ENCODE data around the gene PIK3R1.
"Not testable (repeated sequence)": the region's sequence is repeated elsewhere in the genome, so short reads cannot be mapped to it uniquely, and the experiment has no call there.

Gene PIK3R1

DNA sequence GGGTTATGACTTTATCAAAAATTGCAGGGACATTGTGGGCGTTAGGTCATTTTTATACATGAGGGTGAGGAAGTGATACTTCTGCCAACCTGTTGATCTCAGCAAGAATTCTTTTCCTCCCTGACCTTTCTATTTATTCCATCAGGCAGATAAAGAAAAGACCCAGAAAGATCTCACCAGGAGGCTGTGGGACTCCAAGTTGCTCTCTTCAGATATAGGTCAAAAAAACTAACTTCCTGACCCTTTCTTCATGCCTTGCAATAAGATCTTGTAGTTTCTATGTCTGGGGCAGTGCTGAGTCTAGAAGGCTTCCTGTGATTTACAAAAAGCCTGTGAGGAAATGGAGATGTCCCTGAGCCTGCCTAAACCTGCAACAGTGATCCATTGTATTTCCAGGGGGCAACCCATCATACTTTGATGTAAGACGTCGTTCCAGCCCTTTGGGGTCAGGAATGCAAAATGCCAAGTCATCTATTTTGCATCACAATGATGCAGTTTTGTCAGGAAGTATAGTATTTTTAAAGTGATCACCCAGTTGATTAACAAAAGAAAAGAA is 22.0 kb upstream of the PIK3R1 start:
- DNase-seq, result peak; percentile 44 to 70 (median 63)

DNA sequence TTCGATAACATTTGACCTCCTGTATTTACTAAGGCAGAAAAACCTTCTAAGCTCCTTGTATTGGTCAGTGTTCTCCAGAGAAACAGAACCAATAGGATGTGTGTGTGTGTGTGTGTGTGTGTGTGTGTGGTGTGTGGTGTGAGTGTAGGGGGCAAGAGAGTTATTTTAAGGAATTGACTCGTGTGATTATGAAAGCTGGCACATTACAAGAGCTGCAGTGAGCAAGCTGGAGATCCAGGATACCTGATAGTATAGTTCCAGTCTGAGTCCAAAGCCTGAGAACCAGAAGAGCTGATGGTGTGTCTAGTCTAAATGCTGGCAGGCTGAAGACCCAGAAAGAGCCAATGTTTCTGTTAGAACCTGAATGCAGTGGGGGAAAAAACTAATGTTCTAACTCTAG is 21.2 kb upstream of the PIK3R1 start:
- DNase-seq, result peak in 2 of 3 donors; percentile 9 to 32

DNA sequence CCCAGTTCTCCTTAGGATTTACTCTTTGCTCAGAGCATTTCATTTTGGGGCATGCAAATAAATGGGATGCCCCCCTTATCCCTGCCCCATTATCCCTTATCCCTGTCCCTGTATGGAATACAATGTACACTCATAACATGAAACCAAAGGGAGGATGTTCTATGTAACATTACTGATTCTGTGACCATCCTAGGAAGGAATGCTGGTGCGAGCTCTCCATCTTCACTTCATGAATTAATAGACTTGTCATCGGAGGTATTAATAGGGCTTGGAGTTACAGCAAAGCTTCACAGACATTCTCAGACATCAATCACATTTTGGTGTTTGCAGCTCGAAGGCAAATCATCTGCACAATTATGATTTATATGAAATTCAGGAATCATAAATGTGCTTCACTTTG is 20.4 kb upstream of the PIK3R1 start:
- no peak for DNase-seq

DNA sequence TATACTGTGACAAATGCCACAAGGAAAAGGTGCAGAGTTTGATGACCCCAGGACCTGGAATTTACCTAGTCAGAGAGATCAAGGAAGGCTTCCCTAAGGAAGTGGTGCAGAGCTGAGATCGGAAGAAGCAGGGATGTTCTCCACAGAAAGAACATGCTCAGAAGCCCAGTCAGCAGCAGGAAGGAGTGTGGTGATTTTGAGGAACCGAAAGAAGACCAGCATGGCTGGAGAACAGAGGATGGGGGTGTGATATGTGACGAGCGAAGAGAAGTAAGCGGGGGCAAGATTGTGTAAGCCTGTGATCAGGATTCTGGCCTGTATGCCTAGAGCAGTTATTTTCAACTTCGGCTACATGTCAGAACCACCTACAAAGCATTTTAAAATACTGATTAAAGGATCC is 18.7 kb upstream of the PIK3R1 start:
- peak; percentile 87 to 93 (median 92) for DNase-seq

DNA sequence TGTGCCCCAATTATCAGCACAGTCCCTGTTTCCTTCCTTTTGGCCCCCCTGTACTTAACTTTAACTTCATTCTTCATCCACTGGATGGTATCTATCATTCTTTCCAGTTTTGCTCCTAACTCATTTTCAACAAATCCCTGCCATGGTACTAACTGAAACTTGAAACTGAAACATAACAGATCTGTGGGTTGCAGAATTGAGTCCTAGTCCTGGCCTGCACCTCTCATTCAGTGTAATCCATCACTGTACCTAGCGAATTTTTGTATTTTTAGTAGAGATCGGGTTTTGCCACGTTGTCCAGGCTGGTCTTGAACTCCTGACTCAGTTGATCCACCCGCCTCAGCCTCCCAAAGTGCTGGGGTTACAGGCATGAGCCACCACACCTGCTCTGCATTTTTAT is 15.3 kb upstream of the PIK3R1 start:
- DNase-seq, result no peak

DNA sequence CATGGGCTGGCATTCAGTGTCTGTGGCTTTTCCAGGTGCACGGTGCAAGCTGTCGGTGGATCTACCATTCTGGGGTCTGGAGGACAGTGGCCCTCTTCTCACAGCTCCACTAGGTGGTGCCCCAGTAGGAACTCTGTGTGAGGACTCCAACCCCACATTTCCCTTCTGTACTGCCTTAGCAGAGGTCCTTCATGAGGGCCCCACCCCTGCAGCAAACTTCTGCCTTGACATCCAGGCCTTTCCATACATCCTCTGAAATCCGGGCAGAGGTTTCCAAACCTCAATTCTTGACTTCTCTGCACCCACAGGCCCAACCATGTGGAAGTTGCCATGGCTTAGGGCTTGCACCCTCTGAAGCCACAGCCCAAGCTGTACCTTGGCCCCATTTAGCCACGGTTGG is 4.9 kb upstream of the PIK3R1 start:
- not testable (repeated sequence) for DNase-seq

DNA sequence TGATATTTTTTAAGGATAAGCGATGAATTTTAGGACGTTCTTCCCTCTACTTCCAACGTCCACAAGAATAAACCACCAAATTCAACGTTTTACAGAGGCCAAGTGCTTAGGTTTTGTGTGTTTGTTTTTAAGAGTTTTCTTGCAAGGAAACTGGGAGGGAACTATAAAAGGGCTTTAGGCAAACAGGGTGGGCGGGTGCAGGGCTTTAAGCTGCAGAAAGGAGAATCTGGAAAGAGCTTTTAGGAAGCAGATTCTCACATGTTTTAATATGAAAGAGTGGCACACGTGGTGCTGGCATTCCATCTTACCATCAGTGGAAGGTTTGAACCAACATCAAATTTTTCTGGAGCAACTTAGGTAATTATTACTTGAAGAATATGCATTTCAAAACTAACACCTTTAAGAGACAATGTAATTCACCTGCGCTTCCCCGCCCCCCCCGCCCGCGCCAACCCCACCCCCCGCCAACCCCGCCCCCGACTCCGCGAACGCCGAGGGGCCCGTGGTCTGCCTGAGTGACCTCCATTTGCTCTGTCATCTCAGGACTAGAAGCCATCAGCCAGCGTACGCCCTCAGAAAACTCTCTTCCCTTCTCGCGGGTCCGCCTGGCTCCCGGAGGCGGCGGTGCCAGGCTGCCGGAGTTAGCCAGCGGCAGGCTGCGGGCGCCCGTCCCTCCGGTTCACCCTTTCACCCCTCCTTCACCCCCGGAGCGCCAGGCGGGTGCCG is 911 bp upstream of the PIK3R1 start:
- DNase-seq, result peak; percentile 29 to 39 (median 33)

DNA sequence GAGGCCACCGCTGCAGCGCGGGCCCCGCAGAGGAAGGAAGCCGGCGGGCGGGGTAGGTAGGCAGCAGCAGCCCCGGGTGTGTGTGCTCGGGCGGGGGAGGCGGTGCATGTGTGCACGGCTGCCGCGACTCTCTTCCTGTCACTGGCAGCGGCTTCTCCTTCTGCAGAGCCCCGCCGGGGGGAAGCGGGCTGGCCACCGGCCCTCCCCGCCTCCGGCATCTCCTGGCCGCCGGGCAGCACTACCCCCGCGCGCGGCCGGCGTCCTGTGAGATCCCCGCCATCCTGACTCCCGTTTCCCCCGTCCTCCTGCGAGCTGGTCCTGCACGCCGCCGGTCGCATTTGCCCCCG is 315 bp downstream of the PIK3R1 start:
- no peak for DNase-seq

DNA sequence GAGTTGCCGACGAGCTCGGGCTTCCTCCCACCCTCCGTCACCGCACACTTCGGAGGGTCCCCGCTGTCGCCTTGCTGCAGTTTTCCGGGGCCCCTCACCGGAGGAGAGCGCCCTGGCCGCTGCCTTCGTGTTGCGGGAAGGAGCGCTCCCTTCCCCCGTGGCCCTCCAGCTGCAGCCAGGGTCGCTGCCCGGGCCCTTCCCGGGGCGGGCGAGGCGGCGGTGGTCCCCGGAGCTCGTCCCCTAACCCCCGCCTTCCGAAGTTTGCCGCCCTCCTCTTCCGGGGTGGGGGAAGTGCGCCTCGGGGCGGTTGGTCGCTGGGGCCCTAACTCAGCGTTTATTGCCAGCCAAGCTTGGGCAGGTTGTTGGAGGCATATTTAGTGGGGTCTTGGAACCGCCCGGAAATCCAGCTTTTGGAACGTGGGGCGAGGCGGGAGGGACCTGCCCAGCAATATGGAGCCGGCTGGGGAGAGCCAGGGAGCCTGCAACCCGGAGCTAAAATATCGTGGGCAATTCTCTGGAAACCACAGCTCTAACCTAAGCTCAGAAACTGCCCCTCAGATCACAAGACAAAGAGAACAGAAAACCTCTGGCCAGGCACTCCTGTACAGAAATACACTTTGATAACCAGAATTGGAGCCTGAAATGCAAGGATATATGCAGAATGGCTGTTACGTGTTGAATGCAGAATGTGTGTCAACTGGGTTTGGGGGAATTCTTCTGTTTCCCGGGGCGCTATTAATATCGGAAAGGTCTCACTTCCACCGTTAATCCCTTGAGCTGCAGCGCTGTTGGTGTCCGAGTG is 890 bp downstream of the PIK3R1 start:
- peak; percentile 37 to 55 (median 42) for DNase-seq

DNA sequence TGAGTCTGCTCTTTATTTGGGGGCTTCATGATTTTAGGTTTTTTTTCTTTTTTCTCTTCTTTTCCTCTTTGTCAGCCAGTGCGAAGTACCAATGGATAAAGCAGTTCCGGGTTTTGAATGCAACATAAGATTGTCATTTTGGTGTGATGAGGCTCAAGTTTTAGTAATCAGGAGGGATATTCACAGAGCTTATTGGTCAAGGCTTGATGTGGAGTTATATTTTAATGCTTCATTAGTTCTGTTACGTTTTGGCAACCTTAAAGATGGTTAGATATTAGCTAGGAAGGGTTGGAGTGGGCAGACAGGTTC is 1.4 kb downstream of the PIK3R1 start:
- DNase-seq, result peak in 2 of 3 donors; percentile 42 to 55

DNA sequence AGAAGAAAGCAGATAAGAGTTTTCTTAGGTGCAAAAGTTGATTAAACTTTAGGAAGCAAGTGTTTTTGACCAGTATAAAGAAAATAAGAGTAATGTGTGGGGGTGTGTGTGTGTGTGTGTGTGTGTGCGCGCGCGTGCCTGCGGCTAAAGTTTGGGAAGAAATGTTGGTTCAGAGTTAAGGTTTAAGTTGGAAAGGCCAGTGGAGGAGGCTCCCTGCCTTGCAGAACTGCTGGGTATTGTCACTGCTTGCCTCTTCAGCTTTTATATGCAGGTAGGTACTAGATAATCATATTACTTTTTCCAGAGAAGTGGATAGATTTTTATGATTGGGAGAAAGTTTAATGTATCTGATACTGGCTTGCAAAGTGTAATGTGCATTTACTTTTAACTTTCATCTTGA is 2.0 kb downstream of the PIK3R1 start:
- DNase-seq, result peak in 1 of 3 donors; percentile 38

DNA sequence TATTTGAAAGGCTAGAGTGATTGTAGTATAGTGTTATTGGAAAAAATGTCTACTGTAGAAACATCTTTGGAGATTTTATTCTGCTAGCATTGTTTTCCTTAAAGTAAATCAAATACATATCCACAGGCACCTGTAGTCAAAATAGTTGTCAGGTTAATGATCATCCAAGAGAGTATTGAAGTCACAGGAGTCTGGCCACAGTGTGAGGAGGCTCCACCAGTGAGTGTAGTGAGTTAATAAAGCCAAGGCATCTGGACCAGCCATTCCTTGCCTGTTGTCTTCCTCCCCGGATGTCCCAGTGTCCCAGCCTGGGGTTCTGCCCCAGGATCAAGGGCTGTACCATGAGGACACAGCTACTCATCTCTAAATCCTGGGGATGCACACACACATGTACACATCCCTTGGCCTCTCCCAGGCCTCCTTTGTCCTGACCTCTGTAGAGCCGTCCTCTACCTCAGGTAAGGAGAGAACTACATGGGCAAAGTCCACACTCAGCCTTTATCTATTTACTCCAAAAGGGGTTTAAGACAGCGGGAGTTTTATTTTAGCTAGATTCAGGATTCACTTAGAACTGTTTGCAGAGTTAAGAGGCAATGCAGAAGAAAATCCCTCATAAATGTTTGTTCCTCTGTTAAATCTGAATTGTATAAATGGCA is 3.7 kb downstream of the PIK3R1 start:
- no peak for DNase-seq

DNA sequence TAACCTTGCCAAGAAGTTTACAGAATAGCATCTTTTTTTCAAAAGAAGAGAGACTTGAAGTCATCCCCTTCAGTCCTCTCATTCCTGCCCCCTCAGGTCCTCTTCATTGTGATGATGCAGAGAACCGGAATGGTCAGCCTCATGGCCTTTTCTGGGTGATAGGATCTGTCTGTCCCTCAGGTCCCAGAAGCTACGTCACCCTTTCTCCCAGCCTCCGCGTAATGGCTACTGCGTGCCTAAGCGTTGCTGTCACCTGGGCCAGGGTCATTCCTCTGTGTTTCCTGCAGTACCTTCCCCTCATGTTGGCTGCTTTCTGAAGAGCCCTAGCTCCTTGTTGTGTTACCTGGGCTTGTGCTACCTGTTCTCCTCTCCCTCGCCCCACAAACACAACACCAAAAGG is 4.7 kb downstream of the PIK3R1 start:
- no peak for DNase-seq

DNA sequence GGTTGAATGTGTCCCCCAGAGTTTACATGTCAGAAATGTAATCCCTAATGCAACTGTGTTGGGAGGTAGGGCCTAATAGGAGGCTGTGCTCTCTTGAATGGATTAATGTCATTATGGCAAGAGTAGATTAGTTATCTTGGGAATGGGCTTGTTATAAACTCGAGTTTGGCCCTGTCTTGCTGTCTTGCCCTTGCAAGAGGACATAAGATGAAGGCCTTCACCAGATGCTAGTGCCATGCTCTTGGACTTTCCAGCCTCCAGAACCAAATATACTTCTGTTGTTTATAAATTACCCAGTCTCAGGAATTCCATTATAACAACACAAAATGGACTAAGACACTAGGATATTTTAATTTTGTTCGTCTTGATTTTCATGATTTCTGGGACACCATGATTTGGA is 5.4 kb downstream of the PIK3R1 start:
- DNase-seq, result no peak

DNA sequence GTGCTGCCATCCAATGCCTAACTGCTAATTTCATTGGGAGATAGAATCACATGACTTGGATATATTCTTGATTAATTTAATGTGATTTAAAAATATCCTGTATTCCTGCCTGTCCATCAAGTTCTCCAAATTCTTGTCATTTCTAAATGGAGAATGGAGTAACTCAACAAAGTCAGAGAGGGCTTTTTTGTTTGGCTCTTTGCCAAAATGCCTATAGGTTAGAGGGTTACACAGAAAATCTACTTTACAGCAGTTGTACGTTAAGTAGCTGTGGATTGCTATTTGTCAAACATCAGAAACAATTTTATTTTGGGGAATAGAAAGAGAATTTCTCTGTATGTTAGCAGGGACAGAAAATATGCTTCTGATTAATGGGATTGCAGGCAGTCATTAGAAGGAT is 5.9 kb downstream of the PIK3R1 start:
- no peak for DNase-seq

DNA sequence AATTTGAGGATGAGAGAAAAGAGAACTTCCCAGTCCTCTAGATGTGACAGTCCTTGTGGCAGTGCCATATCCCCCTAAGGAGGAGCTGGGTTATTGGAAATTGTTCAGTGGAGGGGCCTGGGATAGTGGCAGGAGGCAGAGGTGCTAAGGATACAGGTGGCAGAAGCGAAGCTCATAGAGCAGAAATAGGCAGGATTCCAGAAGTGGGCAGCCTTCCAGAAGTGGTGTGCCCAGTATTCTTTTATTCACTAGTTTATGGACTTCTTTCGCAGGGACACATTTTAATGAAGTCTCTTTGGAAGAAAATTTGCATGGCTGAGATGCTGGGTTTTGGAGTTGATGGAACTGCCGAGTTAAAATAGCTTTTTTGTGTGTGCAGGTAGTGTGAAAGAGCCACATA is 6.8 kb downstream of the PIK3R1 start:
- DNase-seq, result no peak

DNA sequence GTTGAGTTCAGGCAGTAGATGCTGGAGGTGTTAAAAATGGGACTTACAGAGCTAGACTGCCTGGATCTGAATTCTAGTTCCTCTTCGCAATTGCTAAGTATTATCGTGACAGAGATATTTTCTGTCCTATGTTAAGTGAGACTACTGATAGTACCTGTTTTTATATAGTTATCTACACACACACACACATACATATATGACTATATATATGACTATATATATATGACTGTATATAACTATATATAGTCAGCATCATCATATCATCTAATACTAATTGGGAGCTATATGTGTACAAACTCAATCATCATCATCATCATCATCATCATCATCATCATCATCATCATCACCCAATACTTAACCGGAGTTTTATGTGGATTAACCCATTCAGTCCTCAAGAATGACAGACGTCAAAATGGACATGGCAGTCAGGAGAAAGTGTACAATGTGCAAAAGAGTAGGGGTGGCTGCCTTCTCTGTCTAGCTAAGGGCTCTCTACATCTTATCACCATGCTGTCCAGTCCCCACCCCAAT is 7.3 kb downstream of the PIK3R1 start:
- no peak for DNase-seq

DNA sequence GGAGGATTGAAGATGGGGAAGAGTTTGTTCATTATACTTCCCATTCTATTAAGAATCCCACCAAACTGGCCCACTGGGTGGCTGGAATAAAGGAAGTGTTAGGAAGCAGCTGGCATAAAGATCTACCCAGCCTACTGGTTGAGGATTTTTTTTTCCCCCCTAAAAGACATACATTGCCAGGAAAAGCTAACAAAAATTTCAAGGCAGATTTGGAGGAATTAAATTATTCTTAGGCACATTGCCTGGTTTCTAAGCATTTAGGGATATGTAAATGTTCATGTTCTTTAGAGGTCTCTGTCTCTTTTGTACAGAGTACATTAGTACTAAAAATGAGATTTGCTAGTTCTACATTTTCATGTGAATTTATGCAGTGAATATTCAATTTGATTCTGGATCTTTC is 8.3 kb downstream of the PIK3R1 start:
- peak in 1 of 3 donors; percentile 16 for DNase-seq

DNA sequence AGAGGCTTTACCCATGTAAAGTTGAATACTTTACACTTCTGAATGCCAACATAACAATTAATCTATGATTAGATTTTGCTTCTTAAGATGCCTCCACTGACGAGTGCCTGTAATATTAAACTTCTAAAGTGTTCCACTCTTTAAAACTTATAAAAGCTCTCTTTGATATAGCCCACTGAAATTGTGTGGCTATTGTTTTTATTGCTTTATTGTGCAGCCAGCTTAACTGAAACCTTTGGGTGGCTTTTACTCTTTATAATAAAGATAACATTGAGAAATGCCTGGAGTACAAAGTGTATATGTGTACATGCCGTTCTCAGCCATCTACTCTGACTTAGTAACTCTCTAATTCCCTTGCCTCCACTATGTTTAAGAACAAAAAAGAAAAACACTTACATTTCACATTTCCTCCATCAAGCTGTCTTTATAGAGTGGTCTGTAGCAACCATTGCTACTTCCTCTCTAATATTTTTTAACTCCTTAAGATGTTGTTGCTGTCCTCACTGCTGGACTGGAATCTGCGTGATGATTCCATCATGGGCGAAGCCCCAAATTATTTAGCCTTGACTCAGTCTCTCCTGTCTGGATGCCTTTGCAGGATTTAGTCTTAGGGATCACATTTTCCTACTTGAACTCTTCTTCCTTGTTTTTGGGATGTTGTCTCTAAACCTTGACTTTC is 9.1 kb downstream of the PIK3R1 start:
- DNase-seq, result no peak

DNA sequence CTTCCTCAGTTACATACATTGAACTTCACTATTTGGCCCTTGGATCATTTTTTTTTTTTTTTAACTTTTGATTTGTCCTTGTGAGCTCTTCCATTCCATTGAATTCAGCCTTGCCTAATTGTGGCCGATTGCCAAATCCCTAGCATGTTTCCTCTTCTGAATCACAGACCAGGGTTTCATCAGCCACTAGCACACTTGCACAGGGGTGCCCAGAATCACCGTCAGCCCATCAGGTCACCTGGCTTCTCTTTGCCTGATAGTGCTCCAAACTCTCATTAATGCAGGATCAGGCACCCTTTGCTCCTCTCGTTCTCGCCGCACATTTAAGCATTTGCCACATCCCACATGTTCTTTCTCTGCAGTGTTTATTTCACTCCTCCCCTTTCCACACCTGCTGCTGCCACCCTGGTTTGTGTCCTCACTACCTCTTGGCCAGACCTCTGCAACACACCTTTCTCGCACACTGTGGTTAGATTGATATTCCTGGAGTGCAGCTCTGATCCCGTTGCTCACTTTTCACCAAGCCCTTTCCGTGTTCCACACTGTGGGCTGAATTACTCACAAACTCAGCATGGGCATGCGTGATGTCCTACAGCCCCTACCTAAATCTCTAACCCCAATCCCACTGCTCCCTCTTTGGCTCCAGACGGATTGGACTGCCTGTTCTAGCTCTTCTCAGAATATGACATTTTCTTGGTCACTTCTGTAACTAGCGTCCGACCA is 9.8 kb downstream of the PIK3R1 start:
- peak; percentile 68 to 80 (median 74) for DNase-seq

DNA sequence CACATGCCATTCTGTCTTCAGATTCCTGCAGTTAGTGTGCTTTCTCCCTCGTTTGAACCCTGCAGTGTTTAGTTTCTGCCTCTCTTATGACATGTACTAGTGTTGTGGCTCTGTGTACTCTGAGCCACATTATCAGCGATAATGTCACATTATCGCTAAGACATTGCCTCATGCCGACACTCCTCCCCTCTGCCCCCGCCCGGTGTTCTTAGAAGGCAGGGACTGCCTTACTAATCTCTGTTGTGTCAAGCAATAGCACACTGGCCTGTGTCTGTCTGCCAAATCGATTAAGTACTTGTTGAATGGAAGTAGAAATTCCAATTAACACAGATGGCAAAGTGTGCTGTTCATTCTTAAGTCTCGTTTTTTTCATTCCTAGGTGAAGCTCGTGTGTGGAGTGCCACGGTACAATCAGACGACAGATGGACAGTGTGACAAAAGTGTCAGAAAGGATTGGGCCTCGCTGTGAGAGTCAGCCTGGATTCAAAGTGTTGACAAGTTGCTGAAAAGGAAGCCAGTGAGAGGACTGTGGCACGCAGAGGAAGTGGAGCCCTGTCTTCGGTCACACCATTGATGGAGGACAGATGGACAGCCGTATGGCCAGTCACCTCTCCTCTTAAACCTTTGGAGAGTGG is 10.5 kb downstream of the PIK3R1 start:
- DNase-seq, result no peak

Measured in suppressor macrophage treated with lipopolysaccharide for 1 hour (primary cell).